NAMALWA (cell line): ENCODE results near the gene TMEM200B.
"Not testable (repeated sequence)": the region's sequence is repeated elsewhere in the genome, so short reads cannot be mapped to it uniquely, and the experiment has no call there.

Experiments
- DNase-seq: peaks from one replicate; pipeline ENCODE4 v3.0.0-alpha.2; 2015; ENCODE audit warnings: low spot score

Gene TMEM200B

DNA sequence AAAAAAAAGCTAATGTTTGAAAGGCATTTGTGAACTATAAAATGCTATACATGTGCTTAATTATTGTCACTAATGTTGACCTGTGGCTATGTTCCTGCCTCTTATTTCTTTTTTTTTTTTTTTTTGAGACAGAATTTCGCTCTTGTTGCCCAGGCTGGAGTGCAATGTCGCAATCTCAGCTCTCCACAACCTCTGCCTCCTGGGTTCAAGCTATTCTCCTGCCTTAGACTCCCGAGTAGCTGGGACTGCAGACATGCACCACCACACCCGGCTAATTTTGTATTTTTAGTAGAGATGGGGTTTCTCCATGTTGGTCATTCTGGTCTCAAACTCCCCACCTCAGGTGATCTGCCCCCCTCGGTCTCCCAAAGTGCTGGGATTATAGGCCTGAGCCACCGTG is 15.7 kb downstream of the TMEM200B start:
- DNase-seq: not testable (repeated sequence)

DNA sequence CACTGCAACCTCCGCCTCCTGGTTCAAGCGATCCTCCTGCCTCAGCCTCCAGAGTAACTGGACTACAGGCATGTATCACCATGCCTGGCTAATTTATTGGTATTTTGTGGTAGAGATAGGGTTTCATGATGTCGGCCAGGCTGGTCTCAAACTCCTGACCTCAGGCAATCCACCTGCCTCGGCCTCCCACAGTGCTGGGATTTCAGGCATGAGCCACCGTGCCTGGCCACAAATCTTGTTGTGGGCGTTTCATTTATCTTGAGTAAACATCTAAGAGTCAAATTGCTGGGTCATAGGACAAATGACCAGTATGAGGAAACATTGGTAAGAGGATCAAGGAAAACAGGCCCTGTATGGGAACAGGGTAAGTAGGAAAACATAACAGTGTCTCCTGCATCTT is 17.9 kb downstream of the TMEM200B start:
- no peak for DNase-seq

DNA sequence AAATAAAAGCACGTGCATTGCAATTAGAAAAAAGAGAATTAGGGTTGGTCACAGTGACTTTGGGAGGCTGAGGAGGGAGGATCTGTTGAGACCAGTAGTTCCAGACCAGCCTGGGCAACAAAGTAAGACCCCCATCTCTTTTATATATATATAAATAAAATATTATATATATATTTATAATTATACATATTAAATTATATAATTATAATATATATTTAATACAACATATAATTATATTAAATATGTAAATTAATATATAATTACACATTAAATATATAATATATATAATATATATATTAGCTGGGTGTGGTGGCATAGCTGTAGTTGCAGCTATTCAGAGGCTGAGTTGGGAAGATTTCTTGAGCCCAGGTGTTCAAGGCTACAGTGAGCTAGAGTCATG is 23.2 kb downstream of the TMEM200B start:
- no peak for DNase-seq

DNA sequence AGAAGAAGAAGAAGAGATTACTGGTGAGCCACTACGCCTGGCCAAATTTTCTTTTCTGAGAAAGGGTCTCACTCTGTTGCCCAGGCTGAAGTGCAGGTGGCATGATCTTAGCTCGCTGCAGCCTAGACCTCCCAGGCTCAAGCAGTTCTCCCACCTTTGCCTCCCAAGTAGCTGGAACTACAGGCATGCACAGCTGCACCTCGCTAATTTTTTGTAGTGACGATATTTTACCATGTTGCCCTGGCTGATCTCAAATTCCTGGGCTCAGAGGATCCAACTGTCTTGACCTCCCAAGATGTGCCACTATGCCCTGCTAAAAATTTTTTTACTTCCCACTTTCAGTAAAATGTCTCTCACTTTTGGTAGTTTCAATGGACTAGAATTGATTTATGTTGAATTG is 24.4 kb downstream of the TMEM200B start:
- DNase-seq: no peak

DNA sequence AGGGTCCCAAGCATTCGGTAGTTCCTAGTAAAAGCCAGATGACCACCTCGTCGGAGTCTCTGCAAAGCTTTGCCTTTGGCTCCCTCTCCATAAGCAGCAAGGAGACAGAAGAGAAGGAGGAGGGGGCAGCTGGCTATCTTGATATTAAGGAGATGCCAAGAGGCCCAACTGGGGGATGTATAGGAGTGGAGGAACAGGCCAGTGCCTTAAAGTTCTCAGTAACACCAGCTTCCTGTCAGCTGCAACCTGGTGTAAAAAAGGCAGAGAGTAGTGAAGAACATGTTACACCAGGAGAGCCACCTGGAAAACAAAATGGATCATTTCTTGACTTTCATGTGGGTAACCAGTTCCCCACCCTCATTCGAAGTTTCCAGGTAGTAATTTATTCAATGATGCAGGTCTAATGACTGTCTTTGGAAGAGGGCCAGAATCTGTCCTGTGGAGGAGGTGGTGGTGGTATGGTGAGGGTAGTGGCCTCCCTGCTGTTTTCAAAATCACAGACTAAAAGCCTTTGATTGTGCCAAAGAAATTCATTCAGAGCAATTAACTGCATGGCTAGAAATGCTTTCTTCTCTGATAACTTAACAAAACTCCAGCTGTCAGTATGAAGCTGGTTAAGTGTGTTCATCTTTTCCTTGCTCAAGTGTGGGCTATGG is 27.3 kb downstream of the TMEM200B start:
- no peak for DNase-seq

DNA sequence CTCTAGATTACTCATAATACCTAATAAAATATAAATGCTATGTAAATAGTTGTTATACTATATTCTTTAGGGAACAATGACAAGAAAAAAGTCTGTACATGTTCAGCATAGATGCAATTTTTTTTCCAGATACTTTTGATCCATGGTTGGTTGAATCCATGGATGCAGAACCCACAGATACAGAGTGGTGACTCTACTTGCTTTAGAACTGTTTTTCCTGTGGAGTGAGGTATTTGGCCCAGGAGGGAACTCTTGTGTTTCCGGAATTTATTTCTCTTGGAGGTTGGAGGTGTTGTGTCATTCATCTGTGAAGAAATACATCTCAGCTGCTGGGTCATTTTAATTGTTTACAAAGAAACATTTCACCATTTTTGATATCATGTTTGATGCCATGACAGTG is 28.7 kb downstream of the TMEM200B start:
- DNase-seq: no peak

DNA sequence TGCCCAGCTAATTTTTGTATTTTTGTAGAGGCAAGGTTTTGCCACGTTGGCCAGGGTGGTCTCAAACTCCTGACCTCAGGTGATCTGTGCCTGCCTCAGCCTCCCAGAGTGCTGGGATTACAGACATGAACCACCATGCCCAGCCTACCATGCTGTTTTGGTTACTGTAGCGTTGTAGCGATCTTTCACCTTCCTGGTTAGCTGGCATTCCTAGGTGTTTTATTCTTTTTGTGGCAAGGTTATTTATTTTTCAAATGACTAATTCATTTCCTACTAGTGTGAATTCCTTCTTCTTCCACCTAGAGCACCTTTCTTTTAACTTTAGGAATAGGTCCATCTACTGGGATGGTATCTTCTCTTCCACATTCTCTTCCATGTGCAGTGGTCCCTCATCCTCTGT is 29.3 kb downstream of the TMEM200B start:
- DNase-seq: no peak

DNA sequence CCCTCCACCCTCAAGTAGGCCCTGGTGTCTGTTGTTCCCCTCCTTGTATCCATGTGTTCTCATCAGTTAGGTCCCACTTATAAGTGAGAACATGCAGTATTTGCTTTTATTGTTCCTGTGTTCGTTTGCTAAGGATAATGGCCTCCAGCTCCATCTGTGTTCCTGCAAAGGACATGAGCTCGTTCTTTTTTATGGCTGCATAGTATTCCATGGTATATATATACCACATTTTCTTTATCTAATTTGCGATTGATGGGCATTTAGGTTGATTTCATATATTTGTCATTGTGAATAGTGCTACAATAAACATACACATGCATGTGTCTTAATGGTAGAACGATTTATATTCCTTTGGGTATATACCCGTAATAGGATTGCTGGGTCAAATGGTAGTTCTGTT is 31.0 kb downstream of the TMEM200B start:
- not testable (repeated sequence) for DNase-seq

DNA sequence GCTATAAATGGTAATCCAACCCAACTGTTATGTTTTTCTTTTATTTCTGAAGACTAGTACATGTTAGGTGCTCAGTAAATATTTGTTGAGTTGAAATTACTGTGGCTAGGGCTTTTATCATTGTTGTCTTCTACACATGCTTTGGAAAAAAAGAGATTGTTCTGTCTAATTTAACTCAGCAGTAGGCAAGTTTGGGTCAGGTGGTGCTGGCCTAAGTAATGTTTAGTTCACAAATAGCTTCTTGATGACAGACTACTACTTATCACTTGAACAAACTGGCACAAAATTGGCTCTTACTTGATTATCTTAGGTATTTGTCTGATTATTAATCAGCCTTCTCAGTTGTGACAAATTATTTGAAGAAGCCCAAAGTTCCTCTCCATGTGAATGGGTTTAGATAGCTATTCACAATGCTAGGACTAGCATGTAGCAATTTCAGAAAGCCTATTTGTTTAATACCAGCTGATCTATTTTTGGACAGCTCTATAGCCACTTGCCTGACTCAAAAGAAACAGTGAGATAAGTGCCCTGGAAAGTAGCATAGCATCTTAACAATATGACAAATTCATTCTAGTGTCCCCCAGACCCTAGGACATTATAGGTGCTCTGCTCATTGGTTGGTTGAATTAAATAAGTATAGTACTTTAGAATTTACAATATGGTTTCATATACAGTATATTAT is 32.6 kb downstream of the TMEM200B start:
- no peak for DNase-seq

DNA sequence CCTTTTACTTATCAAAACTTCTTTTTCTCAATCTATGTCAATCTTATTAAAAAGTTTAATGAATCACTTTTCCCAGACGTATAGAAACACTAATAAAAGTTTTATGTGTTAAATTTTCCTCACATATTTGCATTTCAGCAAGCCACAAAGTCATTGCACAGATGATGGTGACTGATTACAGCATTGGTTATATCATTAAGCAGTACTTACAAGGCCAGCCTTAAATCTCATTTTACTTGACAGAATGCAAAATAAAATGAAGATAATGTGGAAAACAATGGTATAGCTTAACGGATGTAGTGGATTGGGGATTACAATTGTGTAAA is 39.5 kb downstream of the TMEM200B start:
- DNase-seq: no peak

DNA sequence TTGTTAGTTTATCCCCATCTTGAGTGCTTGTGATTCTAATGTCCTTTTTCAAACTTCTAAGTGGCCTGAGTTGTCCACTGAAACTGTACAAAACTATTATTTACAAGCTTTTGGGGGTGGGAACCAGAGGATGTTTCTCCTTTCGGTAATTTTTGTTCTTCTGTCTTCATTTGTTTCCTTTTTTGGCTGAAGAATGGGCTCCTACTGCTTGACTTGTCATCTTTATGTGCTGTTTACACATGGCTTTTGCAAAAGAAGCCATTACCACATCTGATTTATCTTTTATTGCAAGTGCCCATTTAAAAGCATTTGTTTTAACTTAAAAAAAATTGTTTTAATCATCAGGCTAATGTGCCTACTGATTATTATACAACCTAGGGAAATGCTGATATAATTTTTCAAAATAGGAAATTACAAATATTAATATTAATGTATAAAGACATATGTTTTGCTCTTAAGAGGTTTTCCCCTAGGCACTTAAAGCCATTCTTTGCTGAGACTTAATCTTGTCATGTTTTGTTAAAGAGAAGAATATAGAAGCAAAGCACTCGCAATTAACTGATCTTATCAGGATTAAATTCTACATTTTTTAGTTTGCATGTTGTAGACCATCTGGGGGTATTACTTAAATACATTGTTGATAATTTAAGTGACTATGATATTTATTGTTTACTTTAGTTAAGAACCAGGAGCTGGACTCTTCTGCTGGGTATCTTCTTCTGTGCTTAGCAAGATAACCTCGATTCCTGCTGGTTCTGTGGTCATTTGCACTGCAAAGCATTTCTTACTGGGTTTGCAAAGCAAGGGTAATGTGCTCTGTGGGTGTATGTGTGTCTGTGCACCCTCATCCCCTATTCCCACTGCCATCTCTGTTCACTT is 40.1 kb downstream of the TMEM200B start:
- DNase-seq: no peak

DNA sequence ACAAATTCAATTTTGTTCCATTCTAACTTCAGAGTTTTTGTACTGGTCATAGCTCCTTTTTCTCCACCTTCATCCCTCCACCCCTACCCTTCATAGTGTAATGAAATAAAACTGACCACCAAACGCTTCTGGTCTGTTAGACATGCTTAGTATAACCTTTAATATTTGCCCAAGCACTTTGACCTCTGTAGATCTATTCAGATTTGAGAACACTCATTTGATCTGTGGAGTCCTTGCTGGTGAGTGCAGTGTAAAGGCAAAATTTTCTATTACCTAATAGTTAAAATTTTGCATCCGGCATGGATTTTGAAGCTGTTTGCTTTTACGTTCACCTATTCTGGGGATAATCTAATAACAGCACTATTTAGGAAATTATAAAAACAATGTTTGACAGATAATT is 41.2 kb downstream of the TMEM200B start:
- DNase-seq: no peak

DNA sequence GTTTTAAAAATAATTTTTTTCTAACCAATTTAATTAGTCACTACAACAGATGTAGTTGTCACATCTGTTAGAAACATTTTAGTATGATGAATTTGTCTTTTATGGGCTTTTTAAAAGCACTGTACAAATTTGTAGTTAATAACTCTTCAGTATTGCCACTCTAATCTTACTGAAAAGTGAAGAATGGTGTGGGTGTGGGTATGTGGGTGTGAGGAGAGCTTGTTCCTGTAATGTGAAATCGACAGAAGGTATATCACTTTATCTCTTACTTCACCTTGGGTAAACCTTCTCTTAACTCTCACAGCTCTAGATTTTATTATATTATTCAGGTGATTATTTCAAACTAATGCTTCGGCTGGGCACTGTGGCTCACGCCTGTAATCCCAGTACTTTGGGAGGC is 42.5 kb downstream of the TMEM200B start:
- no peak for DNase-seq

DNA sequence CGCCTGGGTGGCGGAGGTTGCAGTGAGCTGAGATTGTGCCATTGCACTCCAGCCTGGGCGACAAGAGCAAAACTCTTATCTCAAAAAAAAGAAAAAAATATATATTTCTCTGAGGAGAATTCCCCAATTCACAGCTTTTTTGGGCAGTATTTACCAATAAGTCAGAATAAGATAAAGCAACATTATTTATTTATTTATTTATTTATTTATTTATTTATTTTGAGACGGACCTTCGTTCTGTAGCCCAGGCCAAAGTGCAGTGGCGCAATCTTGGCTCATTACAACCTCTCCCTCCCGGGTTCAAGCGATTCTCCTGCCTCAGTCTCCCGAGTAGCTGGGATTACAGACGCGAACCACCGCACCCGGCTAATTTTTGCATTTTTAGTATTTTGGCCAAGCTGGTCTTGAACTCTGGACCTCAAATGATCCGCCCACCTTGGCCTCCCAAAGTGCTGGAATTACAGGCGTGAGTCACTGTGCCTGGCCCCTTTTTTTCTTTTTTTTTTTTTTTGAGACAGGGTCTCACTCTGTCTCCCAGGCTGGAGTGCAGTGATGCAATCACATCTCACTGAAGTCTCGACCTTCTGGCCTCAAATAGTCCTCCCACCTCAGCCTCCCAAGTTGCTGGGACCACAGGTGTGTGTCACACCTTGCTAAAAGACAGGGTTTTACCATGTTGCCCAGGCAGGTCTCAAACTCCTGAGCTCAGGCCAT is 43.6 kb downstream of the TMEM200B start:
- not testable (repeated sequence) for DNase-seq

DNA sequence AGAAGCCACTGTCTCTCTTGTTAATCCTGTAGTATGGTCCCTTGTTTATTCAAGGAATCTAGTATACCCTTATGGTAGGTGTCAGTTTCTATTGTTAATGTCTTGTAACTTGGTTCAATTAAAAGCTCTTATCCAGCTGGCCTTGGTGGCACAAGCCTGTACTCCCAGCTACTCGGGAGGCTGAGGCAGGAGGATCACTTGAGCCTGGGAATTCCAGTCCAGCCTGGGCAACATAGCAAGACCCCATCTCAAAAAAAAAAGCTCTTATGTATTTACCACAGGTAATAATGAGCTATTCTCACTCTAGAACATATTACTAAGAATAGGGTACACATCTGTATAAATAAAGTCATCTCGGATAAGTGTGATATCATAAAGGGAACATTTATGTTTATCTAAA is 46.5 kb downstream of the TMEM200B start:
- DNase-seq: no peak
